ENCODE results near the gene AHDC1. TPM values are rescaled to one million over a fixed set of nuclear protein-coding genes. Genes with fewer than 3 reads are reported as not detected.

Gene AHDC1
- total and polyA plus RNA-seq, 2 donors, result 4.2 to 22.6 TPM

DNA sequence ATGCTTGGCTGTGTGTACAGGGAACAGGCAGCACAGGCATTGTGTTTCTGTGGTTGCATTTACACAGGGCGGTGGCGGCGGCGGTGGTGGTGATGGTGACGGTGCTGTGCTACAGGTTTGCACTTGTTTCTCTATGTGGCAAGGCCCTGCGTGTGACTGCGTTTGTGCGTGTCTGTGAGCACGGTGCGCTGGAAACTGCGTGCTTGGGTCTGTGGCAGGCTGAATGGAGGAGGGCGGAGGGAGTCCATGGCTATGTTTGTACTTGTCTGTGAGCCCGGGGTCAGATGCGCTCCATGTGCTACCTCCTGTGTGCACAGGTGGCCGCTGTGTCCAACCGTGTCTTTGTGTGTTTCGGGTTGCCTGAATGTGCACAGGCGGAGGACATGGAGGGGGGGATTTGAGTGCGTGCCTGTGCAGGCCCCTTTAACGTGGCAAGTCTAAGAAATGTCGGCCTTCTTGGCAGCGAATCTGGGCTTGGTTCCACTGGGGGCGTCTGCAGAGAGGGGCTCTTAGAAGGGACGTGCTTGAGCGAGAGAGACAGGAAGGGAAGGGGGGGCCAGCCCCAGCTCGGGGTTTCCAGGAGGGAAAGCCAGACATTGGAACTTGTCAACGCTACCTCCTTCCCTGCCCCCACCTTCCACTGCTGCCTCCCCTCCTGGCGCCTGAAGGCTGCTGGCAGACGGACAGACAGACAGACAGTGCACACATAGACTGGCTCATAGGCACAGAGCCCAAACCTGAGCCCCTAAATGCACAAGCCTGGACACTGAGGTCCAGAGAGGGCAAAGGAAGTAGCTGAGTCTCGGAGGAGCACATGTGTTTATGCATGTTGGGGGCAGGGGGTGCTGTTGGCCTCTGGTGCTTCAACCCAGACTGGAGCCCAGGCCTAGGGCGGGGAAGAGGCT is 81.3 kb downstream of the AHDC1 start:
- WGBS, result 48% methylated on average over 31 of the region's 31 CpGs
- Histone ChIP-seq H3K27me3 (ENCODE audit: control insufficient read depth in 2 of 2, insufficient read depth in 1 of 2, low read length in 1 of 2) (no peaks in the 10 kb centered on the region), H3K36me3 (ENCODE audit: control insufficient read depth in 2 of 2, insufficient read depth in 2 of 2, low read length in 1 of 2) (no peaks in the 10 kb centered on the region), H3K4me3 (ENCODE audit: low read length in 2 of 2) (peak overlapping the region; percentile 33 to 49), H3K4me1 (ENCODE audit: control insufficient read depth in 2 of 2, insufficient read depth in 2 of 2, low read length in 2 of 2) (peaks cover 70 to 100% of the 10 kb centered on the region in 2 donors), H3K9me3 (ENCODE audit: control insufficient read depth in 2 of 2, insufficient read depth in 1 of 2, low read length in 1 of 2) (peaks cover 0 to 20% of the 10 kb centered on the region in 2 donors), H3K27ac (ENCODE audit: low read depth in 1 of 2, low read length in 1 of 2) (peak overlapping the region; percentile 91 to 97)
- peak in 6 of 9 donors; percentile 63 to 89 (median 70) for DNase-seq (ENCODE audit: low read depth in 6 of 9, low spot score in 9 of 9)

DNA sequence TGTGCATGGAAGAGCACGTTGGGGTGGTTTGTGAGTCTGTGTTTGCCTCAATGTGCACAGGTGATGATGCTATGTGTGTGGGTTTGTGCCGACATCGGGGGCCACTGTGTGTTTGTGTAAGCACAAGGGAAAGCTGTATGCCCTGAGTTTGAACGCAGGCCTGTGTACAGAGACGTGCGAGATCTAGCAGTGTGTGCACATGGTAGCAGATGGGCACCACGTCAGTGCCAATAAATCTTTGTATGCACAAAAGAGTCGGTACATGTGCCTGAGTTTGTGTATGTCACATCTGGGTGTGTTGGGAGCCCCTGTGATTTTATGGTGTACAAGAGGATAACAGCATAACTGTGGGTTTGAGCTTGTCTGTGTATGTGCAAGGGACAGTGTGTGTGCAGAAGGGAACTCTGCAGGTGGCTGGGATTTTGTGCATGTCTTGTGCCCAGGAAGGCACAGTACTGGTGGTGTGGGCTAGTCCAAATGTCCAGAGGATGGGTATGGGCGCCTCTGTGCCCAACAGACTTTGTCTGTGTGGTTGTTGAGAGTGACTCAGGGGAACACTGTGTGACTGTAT is 82.0 kb downstream of the AHDC1 start:
- 50% methylated on average over 9 of the region's 9 CpGs for WGBS
- peak overlapping the region; percentile 91 to 97 for H3K27ac ChIP-seq (ENCODE audit: low read depth in 1 of 2, low read length in 1 of 2)
- peaks cover 62 to 98% of the 10 kb centered on the region in 2 donors for H3K4me1 ChIP-seq (ENCODE audit: control insufficient read depth in 2 of 2, insufficient read depth in 2 of 2, low read length in 2 of 2)
- no peaks in the 10 kb centered on the region for H3K27me3 ChIP-seq (ENCODE audit: control insufficient read depth in 2 of 2, insufficient read depth in 1 of 2, low read length in 1 of 2)
- no peak for DNase-seq (ENCODE audit: low read depth in 6 of 9, low spot score in 9 of 9)
- no peaks in the 10 kb centered on the region for H3K36me3 ChIP-seq (ENCODE audit: control insufficient read depth in 2 of 2, insufficient read depth in 2 of 2, low read length in 1 of 2)
- H3K4me3 ChIP-seq (ENCODE audit: low read length in 2 of 2), result peak overlapping the region; percentile 45 to 49
- peaks cover 0 to 18% of the 10 kb centered on the region in 2 donors for H3K9me3 ChIP-seq (ENCODE audit: control insufficient read depth in 2 of 2, insufficient read depth in 1 of 2, low read length in 1 of 2)

DNA sequence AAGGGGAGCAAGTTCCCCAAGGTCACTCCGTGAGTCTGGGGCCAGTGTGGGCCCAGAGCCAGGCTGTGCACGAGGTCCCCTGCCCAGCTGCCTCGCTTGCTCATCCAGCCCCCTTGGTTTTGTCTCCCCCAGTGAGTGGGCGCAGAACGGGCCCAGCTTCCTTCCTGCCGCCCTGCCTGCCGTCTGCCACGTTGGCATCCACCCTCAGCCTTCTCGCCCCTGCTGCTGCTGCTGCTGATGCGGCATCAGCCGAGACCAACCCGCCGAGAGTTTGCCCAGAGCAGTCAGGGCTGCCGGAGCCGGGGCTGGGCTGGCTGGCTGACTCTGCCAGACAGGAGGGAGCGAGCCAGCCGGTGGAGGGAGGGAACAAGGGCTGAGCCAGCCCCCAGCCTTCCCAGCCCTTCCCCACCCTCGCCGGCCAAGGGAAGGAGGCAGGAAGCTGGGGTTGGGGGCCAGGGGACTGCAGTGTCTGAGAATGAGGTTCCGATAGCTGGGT is 82.6 kb downstream of the AHDC1 start:
- 5% methylated on average over 20 of the region's 20 CpGs for WGBS
- peaks cover 0 to 18% of the 10 kb centered on the region in 2 donors for H3K9me3 ChIP-seq (ENCODE audit: control insufficient read depth in 2 of 2, insufficient read depth in 1 of 2, low read length in 1 of 2)
- H3K4me3 ChIP-seq (ENCODE audit: low read length in 2 of 2), result peak overlapping the region; percentile 45 to 49
- no peaks in the 10 kb centered on the region for H3K27me3 ChIP-seq (ENCODE audit: control insufficient read depth in 2 of 2, insufficient read depth in 1 of 2, low read length in 1 of 2)
- peaks cover 61 to 92% of the 10 kb centered on the region in 2 donors for H3K4me1 ChIP-seq (ENCODE audit: control insufficient read depth in 2 of 2, insufficient read depth in 2 of 2, low read length in 2 of 2)
- H3K36me3 ChIP-seq (ENCODE audit: control insufficient read depth in 2 of 2, insufficient read depth in 2 of 2, low read length in 1 of 2), result no peaks in the 10 kb centered on the region
- peak in 5 of 9 donors; percentile 42 to 81 (median 66) for DNase-seq (ENCODE audit: low read depth in 6 of 9, low spot score in 9 of 9)
- H3K27ac ChIP-seq (ENCODE audit: low read depth in 1 of 2, low read length in 1 of 2), result peak overlapping the region; percentile 91 to 97

DNA sequence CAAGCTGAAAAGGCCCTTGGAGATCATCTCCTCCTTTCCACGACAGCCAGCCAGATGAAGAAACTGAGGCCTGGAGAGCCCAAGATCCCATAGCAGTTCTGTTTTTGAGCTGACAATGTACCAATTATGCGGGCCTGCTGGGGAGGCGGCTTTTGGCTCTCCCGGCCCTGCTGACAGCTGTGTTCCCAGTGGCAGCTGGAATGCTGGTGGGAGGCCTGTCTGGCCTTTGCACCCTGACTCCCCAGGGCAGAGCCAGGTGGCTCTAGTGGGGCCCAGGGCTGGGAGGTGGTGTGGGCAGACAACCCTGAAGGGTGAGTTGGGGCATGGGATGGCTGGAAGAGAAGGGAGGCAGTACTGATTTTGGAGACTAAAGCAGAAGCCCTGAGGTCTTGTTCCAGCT is 83.3 kb downstream of the AHDC1 start:
- no peak overlapping the region for H3K4me3 ChIP-seq (ENCODE audit: low read length in 2 of 2)
- 95% methylated on average over 4 of the region's 4 CpGs for WGBS

DNA sequence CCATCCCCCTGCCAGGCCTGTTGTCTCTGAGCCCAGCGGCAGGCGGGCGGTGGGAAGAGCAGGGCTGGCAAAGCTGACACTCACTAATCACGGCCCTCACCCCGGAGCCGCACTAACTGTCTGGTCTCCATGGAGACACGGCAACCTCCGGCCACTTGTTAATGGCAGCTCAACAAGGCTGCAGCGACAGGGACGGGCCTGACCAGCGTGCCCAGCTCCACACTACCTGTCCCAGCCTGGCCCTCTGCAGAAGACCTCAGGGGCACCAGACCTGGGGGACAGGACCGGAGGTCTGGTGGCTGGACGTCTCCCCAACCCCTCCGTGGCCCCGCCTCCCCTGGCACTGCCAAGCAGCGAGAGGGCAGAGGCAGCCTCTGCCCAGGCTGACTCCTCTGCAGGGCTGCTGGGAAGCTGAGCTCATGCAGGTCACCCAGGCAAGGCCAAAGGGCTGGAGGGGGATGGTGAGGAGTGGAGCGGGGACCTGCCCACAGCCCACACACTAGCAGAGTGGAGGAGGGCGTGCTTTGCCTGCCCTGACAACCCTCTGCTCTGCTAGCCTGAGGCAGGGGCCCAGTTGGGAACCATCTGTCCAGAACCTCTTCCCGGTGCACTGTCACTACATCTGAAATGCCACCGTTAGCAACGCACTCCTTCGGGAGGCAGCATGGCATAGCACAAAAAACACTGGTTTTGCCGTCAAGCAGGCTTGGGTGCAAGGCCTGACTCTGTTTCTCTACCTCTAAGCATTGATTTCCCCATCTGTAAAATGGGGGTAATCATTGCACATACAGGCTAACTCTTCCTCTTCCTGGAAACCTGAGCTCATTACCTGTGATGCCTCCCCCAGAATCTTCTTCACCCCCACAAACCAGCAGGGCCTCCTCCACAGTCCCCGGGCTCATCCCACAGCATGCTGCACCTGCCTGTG is 84.3 kb downstream of the AHDC1 start:
- no peak for DNase-seq (ENCODE audit: low read depth in 6 of 9, low spot score in 9 of 9)
- Histone ChIP-seq H3K4me3 (ENCODE audit: low read length in 2 of 2) (no peak overlapping the region), H3K9me3 (ENCODE audit: control insufficient read depth in 2 of 2, insufficient read depth in 1 of 2, low read length in 1 of 2) (peaks cover 0 to 6% of the 10 kb centered on the region in 2 donors), H3K27ac (ENCODE audit: low read depth in 1 of 2, low read length in 1 of 2) (peak overlapping the region; percentile 11 to 97), H3K36me3 (ENCODE audit: control insufficient read depth in 2 of 2, insufficient read depth in 2 of 2, low read length in 1 of 2) (no peaks in the 10 kb centered on the region), H3K27me3 (ENCODE audit: control insufficient read depth in 2 of 2, insufficient read depth in 1 of 2, low read length in 1 of 2) (no peaks in the 10 kb centered on the region), H3K4me1 (ENCODE audit: control insufficient read depth in 2 of 2, insufficient read depth in 2 of 2, low read length in 2 of 2) (peaks cover 48 to 75% of the 10 kb centered on the region in 2 donors)
- WGBS, result 94% methylated on average over 24 of the region's 24 CpGs

More for the DNA sequence above, 83.3 kb downstream of the AHDC1 start:
- Histone ChIP-seq H3K27ac (ENCODE audit: low read depth in 1 of 2, low read length in 1 of 2) (peak overlapping the region; percentile 55 to 97), H3K27me3 (ENCODE audit: control insufficient read depth in 2 of 2, insufficient read depth in 1 of 2, low read length in 1 of 2) (no peaks in the 10 kb centered on the region), H3K9me3 (ENCODE audit: control insufficient read depth in 2 of 2, insufficient read depth in 1 of 2, low read length in 1 of 2) (peaks cover 0 to 14% of the 10 kb centered on the region in 2 donors), H3K36me3 (ENCODE audit: control insufficient read depth in 2 of 2, insufficient read depth in 2 of 2, low read length in 1 of 2) (no peaks in the 10 kb centered on the region), H3K4me1 (ENCODE audit: control insufficient read depth in 2 of 2, insufficient read depth in 2 of 2, low read length in 2 of 2) (peaks cover 57 to 85% of the 10 kb centered on the region in 2 donors)
- DNase-seq (ENCODE audit: low read depth in 6 of 9, low spot score in 9 of 9), result no peak

DNA sequence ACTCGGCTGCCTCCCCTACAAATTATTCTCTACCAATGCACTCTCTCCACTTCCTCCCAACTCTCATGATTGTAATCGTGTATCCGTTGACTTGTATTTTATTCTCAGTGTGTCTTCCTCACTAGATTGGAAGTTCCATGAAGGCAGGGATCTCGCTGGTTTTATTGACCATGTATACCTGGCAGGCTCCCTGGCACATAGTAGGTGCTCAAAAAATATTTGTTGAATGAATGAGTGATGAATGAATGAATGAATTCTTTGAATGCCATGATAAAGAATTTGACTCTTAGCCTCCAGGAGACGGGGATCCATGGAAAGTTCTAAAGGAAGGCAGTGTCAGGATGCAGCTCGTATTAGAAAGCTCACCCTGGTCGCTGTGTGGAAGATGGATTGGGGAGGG is 85.1 kb downstream of the AHDC1 start:
- Histone ChIP-seq H3K36me3 (ENCODE audit: control insufficient read depth in 2 of 2, insufficient read depth in 2 of 2, low read length in 1 of 2) (no peaks in the 10 kb centered on the region), H3K9me3 (ENCODE audit: control insufficient read depth in 2 of 2, insufficient read depth in 1 of 2, low read length in 1 of 2) (peaks cover 0 to 8% of the 10 kb centered on the region in 2 donors), H3K4me1 (ENCODE audit: control insufficient read depth in 2 of 2, insufficient read depth in 2 of 2, low read length in 2 of 2) (peaks cover 41 to 72% of the 10 kb centered on the region in 2 donors), H3K27me3 (ENCODE audit: control insufficient read depth in 2 of 2, insufficient read depth in 1 of 2, low read length in 1 of 2) (no peaks in the 10 kb centered on the region), H3K27ac (ENCODE audit: low read depth in 1 of 2, low read length in 1 of 2) (no peak overlapping the region), H3K4me3 (ENCODE audit: low read length in 2 of 2) (no peak overlapping the region)
- DNase-seq (ENCODE audit: low read depth in 6 of 9, low spot score in 9 of 9), result no peak
- WGBS, result 98% methylated on average over 7 of the region's 7 CpGs

DNA sequence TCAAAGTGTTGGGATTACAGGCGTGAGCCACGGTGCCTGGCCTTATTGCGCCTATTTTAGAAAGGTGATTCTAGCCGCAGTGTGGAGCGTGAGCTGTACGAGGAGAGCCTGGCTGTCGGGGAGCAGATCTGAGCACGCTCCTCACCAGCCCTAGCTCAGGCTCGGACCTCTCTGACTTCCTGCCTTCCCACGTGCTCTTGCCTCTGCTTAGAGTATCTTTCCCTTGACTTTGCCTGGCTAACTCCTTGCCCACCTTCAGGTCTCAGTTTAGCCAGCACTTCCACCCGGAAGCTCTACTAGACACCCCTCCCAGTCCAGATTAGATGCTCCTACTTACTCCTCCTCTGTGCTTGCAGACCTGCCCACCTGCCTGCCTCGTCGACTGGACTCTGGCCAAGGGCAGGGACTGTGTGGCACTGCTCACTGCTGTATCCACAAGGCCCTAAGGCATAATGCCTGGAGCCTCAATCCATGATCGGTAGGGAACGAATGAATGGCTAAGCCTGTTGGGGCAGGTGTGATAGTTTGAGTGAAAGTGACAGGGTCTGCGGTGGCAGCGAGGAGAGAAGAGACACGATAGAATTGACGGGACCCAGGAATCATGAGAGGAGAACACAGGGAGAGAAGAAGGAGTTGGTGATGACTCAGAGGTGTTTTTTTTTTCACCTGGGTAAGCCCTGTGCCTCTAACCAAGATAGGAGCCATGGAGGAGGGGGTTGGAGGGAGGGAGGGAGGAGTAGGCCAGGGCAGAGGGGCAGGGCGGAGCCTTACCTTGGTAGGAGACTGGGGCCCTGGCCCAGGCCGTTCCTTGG is 85.8 kb downstream of the AHDC1 start:
- no peak overlapping the region for H3K27ac ChIP-seq (ENCODE audit: low read depth in 1 of 2, low read length in 1 of 2)
- H3K4me3 ChIP-seq (ENCODE audit: low read length in 2 of 2), result no peak overlapping the region
- 83% methylated on average over 21 of the region's 21 CpGs for WGBS
- H3K9me3 ChIP-seq (ENCODE audit: control insufficient read depth in 2 of 2, insufficient read depth in 1 of 2, low read length in 1 of 2), result peaks cover 0 to 8% of the 10 kb centered on the region in 2 donors
- peaks cover 35 to 71% of the 10 kb centered on the region in 2 donors for H3K4me1 ChIP-seq (ENCODE audit: control insufficient read depth in 2 of 2, insufficient read depth in 2 of 2, low read length in 2 of 2)
- DNase-seq (ENCODE audit: low read depth in 6 of 9, low spot score in 9 of 9), result no peak
- H3K27me3 ChIP-seq (ENCODE audit: control insufficient read depth in 2 of 2, insufficient read depth in 1 of 2, low read length in 1 of 2), result no peaks in the 10 kb centered on the region
- no peaks in the 10 kb centered on the region for H3K36me3 ChIP-seq (ENCODE audit: control insufficient read depth in 2 of 2, insufficient read depth in 2 of 2, low read length in 1 of 2)

DNA sequence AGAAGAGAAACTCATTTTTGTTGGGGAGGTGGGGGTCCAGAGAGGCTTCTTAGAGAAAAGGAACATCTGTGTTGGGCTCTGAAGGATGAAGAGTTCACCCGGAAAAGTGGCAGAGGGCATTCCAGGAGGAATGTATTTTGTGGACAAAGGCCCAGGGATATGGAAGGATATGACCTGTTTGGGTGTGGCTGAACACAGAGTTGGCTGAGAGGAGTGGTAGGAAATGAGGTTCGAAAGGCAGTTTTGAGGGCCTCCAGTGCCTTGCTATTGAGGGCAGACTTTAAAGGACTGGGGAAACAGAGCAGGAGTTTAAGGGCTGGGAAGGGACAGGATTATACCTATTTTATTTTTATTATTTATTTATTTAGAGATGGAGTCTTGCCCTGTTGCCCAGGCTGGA is 86.6 kb downstream of the AHDC1 start:
- 98% methylated on average over 2 of the region's 2 CpGs for WGBS
- Histone ChIP-seq H3K4me1 (ENCODE audit: control insufficient read depth in 2 of 2, insufficient read depth in 2 of 2, low read length in 2 of 2) (peaks cover 29 to 65% of the 10 kb centered on the region in 2 donors), H3K27ac (ENCODE audit: low read depth in 1 of 2, low read length in 1 of 2) (no peak overlapping the region)

More for the DNA sequence above, 86.6 kb downstream of the AHDC1 start:
- Histone ChIP-seq H3K9me3 (ENCODE audit: control insufficient read depth in 2 of 2, insufficient read depth in 1 of 2, low read length in 1 of 2) (peaks cover 0 to 3% of the 10 kb centered on the region in 2 donors), H3K36me3 (ENCODE audit: control insufficient read depth in 2 of 2, insufficient read depth in 2 of 2, low read length in 1 of 2) (no peaks in the 10 kb centered on the region), H3K27me3 (ENCODE audit: control insufficient read depth in 2 of 2, insufficient read depth in 1 of 2, low read length in 1 of 2) (no peaks in the 10 kb centered on the region), H3K4me3 (ENCODE audit: low read length in 2 of 2) (no peak overlapping the region)
- DNase-seq (ENCODE audit: low read depth in 6 of 9, low spot score in 9 of 9), result no peak
